Metanephros (tissue), 1 donor: ENCODE measurements around the gene RYR1. TPM values are rescaled to one million over a fixed set of nuclear protein-coding genes. Genes with fewer than 3 reads are reported as not detected.

Experiments
- total RNA-seq: library from RNA; depleted of rRNA; stranded (reverse); fragments of >200 nt; gene quantifications from one replicate; pipeline ENCODE4 v1.2.3, GENCODE V29; 2014

RYR1 gene
- total RNA-seq: 107 TPM

GRCh38 chr19:38433268-38433733, at the start of gene RYR1:
TSS of gene RYR1 (plus strand) at chr19:38433691. CDS start at chr19:38433830, 139 bp downstream.

GRCh38 chr19:38387550-38388348, 45.7 kb upstream of the RYR1 start, which contains the start of gene GGN:
TSS of gene GGN (minus strand) at chr19:38388034. CDS start at chr19:38387261, 773 bp downstream.

GRCh38 chr19:38388349-38389100, 45.0 kb upstream of the RYR1 start, which contains the start of gene SPRED3:
TSS of gene SPRED3 (plus strand) at chr19:38388697. CDS start at chr19:38390303, 1,606 bp downstream.

GRCh38 chr19:38402967-38403674, 30.4 kb upstream of the RYR1 start, which contains the start of gene FAM98C:
TSS of gene FAM98C (plus strand) at chr19:38403093. CDS start at chr19:38403154, 61 bp downstream.

GRCh38 chr19:38425810-38426466, 7.6 kb upstream of the RYR1 start, which contains the start of gene RASGRP4:
TSS of gene RASGRP4 (minus strand) at chr19:38426219. CDS start at chr19:38426091, 128 bp downstream.

GRCh38 chr19:38617764-38618589, 184.5 kb downstream of the RYR1 start, which contains the start of gene MAP4K1:
TSS of gene MAP4K1 (minus strand) at chr19:38617953. CDS start at chr19:38617895, 58 bp downstream.

GRCh38 chr19:38618590-38619360, 185.3 kb downstream of the RYR1 start, which contains the start of gene EIF3K:
TSS of gene EIF3K (plus strand) at chr19:38619188. CDS start at chr19:38619269, 81 bp downstream.

Other genes with a start within 250 kb of the RYR1 start
- 0.64 TPM for gene DPF1, start 209.5 kb upstream of the RYR1 start, total RNA-seq
- 15.4 TPM for gene PPP1R14A, start 177.3 kb upstream of the RYR1 start, total RNA-seq
- 172 TPM for gene SPINT2, start 169.1 kb upstream of the RYR1 start, total RNA-seq
- gene C19orf33, start 129.4 kb upstream of the RYR1 start, total RNA-seq: 6.8 TPM
- gene YIF1B, start 117.7 kb upstream of the RYR1 start, total RNA-seq: 40.6 TPM
- 2.9 TPM for gene KCNK6, start 113.8 kb upstream of the RYR1 start, total RNA-seq
- 7.4 TPM for gene CATSPERG, start 97.9 kb upstream of the RYR1 start, total RNA-seq
- gene PSMD8, start 59.1 kb upstream of the RYR1 start, total RNA-seq: 214 TPM
- gene GGN, start 45.7 kb upstream of the RYR1 start, total RNA-seq: 0.18 TPM
- 0.23 TPM for gene SPRED3, start 45.0 kb upstream of the RYR1 start, total RNA-seq
- 13.9 TPM for gene FAM98C, start 30.6 kb upstream of the RYR1 start, total RNA-seq
- gene RASGRP4, start 7.5 kb upstream of the RYR1 start, total RNA-seq: 2.7 TPM
- 2.7 TPM for gene MAP4K1, start 184.3 kb downstream of the RYR1 start, total RNA-seq
- 268 TPM for gene EIF3K, start 185.5 kb downstream of the RYR1 start, total RNA-seq
- gene ACTN4, start 214.0 kb downstream of the RYR1 start, total RNA-seq: 294 TPM